ENCODE data around the gene LPIN1.
"Not testable (repeated sequence)": the region's sequence is repeated elsewhere in the genome, so short reads cannot be mapped to it uniquely, and the experiment has no call there.

LPIN1 gene

GRCh38 chr2:11810237-11810977 lies 64.0 kb downstream of the LPIN1 start:
- no peak for DNase-seq (ENCODE audit: low read depth in 2 of 2)

GRCh38 chr2:11811036-11811654 lies 64.7 kb downstream of the LPIN1 start:
- no peak for DNase-seq (ENCODE audit: low read depth in 2 of 2)

- no peak for DNase-seq (ENCODE audit: low read depth in 2 of 2)
Measured at GRCh38 chr2:11812466-11813248, 66.2 kb downstream of the LPIN1 start.

GRCh38 chr2:11813345-11813744 lies 66.9 kb downstream of the LPIN1 start:
- not testable (repeated sequence) for DNase-seq (ENCODE audit: low read depth in 2 of 2)

GRCh38 chr2:11813951-11814350 lies 67.5 kb downstream of the LPIN1 start:
- no peak for DNase-seq (ENCODE audit: low read depth in 2 of 2)

- no peak for DNase-seq (ENCODE audit: low read depth in 2 of 2)
Measured at GRCh38 chr2:11814979-11815510, 68.6 kb downstream of the LPIN1 start.

- DNase-seq (ENCODE audit: low read depth in 2 of 2) = not testable (repeated sequence)
Measured at GRCh38 chr2:11816935-11817334, 70.5 kb downstream of the LPIN1 start.

GRCh38 chr2:11819235-11819729 lies 72.8 kb downstream of the LPIN1 start:
- no peak for DNase-seq (ENCODE audit: low read depth in 2 of 2)

- DNase-seq (ENCODE audit: low read depth in 2 of 2) = no peak
Measured at GRCh38 chr2:11820650-11821049, 74.2 kb downstream of the LPIN1 start.

- DNase-seq (ENCODE audit: low read depth in 2 of 2) = no peak
Measured at GRCh38 chr2:11821705-11822104, 75.3 kb downstream of the LPIN1 start.

- DNase-seq (ENCODE audit: low read depth in 2 of 2) = not testable (repeated sequence)
Measured at GRCh38 chr2:11822359-11822745, 75.9 kb downstream of the LPIN1 start.

- no peak for DNase-seq (ENCODE audit: low read depth in 2 of 2)
Measured at GRCh38 chr2:11822746-11823451, 76.5 kb downstream of the LPIN1 start.

GRCh38 chr2:11824901-11825828 lies 78.7 kb downstream of the LPIN1 start:
- DNase-seq (ENCODE audit: low read depth in 2 of 2) = no peak

GRCh38 chr2:11827547-11827946 lies 81.1 kb downstream of the LPIN1 start:
- DNase-seq (ENCODE audit: low read depth in 2 of 2) = peak in 1 of 2 donors; percentile 19

- DNase-seq (ENCODE audit: low read depth in 2 of 2) = no peak
Measured at GRCh38 chr2:11828933-11829323, 82.5 kb downstream of the LPIN1 start.

- peak; percentile 40 to 43 for DNase-seq (ENCODE audit: low read depth in 2 of 2)
Measured at GRCh38 chr2:11829324-11829946, 83.0 kb downstream of the LPIN1 start.

- peak; percentile 30 to 32 for DNase-seq (ENCODE audit: low read depth in 2 of 2)
Measured at GRCh38 chr2:11829947-11830707, 83.7 kb downstream of the LPIN1 start.

GRCh38 chr2:11830708-11831301 lies 84.4 kb downstream of the LPIN1 start:
- DNase-seq (ENCODE audit: low read depth in 2 of 2) = no peak

GRCh38 chr2:11831415-11831814 lies 85.0 kb downstream of the LPIN1 start:
- no peak for DNase-seq (ENCODE audit: low read depth in 2 of 2)

All from stimulated activated CD8-positive, alpha-beta memory T cell treated with anti-CD3 and anti-CD28 coated beads, Interleukin-15, amount 100 ng/mL, for 48 hours (primary cell).